ENCODE measurements around the gene ST3GAL4. TPM values are rescaled to one million over a fixed set of nuclear protein-coding genes. Genes with fewer than 3 reads are reported as not detected.

Gene ST3GAL4
- polyA plus RNA-seq, 2 of the 4 experiments (the other 2 are of a cell fraction) = 11.9 to 17.5 TPM

DNA sequence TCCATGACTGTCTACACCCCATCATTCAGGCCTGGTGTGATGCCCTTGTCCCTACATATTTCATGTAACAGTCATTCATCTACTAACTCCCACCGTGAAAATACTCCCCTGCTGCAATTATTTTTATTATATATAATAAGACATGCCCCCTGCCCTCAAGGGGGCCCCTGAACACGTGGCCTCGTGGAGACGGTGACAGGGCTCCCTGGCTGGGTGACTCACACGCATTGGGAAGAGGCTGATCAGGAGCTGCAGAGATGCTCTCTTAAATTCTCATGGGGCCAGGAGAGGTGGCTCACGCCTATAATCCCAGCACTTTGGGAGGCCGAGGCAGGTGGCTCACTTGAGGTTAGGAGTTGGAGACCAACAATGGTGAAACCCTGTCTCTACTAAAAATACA is 88.6 kb downstream of the ST3GAL4 start:
- ChIA-PET CTCF (interaction anchor here (0.6 to 4.7 kb wide), 5 partner anchors 20 to 1702 kb away, joined by 3 to 36 read pairs (median 4); no protein-coding TSS in a partner anchor), POLR2A (no interaction called here)
- no peak overlapping the region for H3K4me2 ChIP-seq
- FAIRE-seq = no peak
- no peak for DNase-seq (ENCODE audit: low read depth in 1 of 2, low spot score in 1 of 2)
- no peaks in the 10 kb centered on the region for H3K9me3 ChIP-seq
- WGBS (ENCODE audit: missing lambda C conversion rate) = 78% methylated on average over 7 of the region's 7 CpGs
- H3K4me3 ChIP-seq = no peak overlapping the region
- no peak overlapping the region for H3K27ac ChIP-seq
- H3K4me1 ChIP-seq = no peaks in the 10 kb centered on the region
- TF ChIP-seq, protein P1, sequence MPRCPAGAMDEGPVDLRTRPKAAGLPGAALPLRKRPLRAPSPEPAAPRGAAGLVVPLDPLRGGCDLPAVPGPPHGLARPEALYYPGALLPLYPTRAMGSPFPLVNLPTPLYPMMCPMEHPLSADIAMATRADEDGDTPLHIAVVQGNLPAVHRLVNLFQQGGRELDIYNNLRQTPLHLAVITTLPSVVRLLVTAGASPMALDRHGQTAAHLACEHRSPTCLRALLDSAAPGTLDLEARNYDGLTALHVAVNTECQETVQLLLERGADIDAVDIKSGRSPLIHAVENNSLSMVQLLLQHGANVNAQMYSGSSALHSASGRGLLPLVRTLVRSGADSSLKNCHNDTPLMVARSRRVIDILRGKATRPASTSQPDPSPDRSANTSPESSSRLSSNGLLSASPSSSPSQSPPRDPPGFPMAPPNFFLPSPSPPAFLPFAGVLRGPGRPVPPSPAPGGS (IDR thresholded peaks at IDR 0.05) = no peak
- TF ChIP-seq POLR2A (IDR thresholded peaks at IDR 0.05; ENCODE audit: low read length) = no peak
- no peak for TF ChIP-seq RCOR1 (IDR thresholded peaks at IDR 0.05; ENCODE audit: low read depth, low read length)
- TF ChIP-seq CBX8 (IDR thresholded peaks at IDR 0.05) = no peak
- TF ChIP-seq NPAS2 (CRISPR knock-in tag; IDR thresholded peaks at IDR 0.05; ENCODE audit: borderline replicate concordance) = no peak
- TF ChIP-seq, protein P2, sequence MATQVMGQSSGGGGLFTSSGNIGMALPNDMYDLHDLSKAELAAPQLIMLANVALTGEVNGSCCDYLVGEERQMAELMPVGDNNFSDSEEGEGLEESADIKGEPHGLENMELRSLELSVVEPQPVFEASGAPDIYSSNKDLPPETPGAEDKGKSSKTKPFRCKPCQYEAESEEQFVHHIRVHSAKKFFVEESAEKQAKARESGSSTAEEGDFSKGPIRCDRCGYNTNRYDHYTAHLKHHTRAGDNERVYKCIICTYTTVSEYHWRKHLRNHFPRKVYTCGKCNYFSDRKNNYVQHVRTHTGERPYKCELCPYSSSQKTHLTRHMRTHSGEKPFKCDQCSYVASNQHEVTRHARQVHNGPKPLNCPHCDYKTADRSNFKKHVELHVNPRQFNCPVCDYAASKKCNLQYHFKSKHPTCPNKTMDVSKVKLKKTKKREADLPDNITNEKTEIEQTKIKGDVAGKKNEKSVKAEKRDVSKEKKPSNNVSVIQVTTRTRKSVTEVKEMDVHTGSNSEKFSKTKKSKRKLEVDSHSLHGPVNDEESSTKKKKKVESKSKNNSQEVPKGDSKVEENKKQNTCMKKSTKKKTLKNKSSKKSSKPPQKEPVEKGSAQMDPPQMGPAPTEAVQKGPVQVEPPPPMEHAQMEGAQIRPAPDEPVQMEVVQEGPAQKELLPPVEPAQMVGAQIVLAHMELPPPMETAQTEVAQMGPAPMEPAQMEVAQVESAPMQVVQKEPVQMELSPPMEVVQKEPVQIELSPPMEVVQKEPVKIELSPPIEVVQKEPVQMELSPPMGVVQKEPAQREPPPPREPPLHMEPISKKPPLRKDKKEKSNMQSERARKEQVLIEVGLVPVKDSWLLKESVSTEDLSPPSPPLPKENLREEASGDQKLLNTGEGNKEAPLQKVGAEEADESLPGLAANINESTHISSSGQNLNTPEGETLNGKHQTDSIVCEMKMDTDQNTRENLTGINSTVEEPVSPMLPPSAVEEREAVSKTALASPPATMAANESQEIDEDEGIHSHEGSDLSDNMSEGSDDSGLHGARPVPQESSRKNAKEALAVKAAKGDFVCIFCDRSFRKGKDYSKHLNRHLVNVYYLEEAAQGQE (IDR thresholded peaks at IDR 0.05) = no peak
- no peak for TF ChIP-seq SMC3 (IDR thresholded peaks at IDR 0.05)
- TF ChIP-seq USF2 (IDR thresholded peaks at IDR 0.05) = no peak
- no peak for TF ChIP-seq ESRRA (IDR thresholded peaks at IDR 0.05; ENCODE audit: borderline replicate concordance, low read length)
- no peak for TF ChIP-seq CEBPB (IDR thresholded peaks at IDR 0.05)
- no peak for TF ChIP-seq ZFP36 (IDR thresholded peaks at IDR 0.05; ENCODE audit: borderline replicate concordance, partially characterized antibody)
- no peak for TF ChIP-seq NFE2L2 (conservative IDR thresholded peaks at IDR 0.05; ENCODE audit: low read length)
- TF ChIP-seq NR3C1 (IDR thresholded peaks at IDR 0.05) = no peak
- TF ChIP-seq, protein P3, sequence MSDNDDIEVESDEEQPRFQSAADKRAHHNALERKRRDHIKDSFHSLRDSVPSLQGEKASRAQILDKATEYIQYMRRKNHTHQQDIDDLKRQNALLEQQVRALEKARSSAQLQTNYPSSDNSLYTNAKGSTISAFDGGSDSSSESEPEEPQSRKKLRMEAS (IDR thresholded peaks at IDR 0.05) = no peak
- ATAC-seq = no peak

DNA sequence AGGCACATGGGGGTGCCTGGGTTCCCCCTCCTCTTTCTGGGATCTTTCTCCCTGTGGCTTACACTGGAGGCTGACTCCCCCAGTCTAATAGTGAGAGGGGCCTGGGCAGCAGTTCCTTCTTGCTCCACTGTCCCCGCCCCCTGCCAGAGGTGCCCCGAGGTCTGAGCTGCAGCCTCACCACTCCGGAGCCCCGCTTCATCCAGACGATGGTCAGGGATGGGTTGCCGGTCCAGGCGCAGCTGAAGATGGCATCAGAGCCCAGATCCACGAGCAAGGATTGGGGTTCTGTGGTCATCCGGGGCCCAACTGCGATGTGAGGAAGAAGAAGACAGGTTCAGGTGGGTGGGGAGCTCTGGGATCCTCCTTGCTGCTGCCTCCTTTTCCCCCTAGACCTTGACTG is 91.1 kb downstream of the ST3GAL4 start:
- H3K4me1 ChIP-seq = no peaks in the 10 kb centered on the region
- FAIRE-seq (no peak), ATAC-seq (no peak), DNase-seq (ENCODE audit: low read depth in 1 of 2, low spot score in 1 of 2) (no peak)
- WGBS (ENCODE audit: missing lambda C conversion rate) = no CpG with 5 or more reads among the region's 10 CpGs
- H3K27ac ChIP-seq = no peak overlapping the region
- H3K4me3 ChIP-seq = no peak overlapping the region
- H3K4me2 ChIP-seq = no peak overlapping the region
- POLR2A ChIA-PET = no interaction called here
- CTCF ChIA-PET = interaction anchor here (1.2 kb wide), 1 partner anchor 136 kb away, joined by 3 read pairs; no protein-coding TSS in a partner anchor
- H3K9me3 ChIP-seq = no peaks in the 10 kb centered on the region
- TF ChIP-seq SMC3 (IDR thresholded peaks at IDR 0.05) (no peak), ZNF302 (CRISPR knock-in tag; IDR thresholded peaks at IDR 0.05) (no peak), CBX2 (IDR thresholded peaks at IDR 0.05; ENCODE audit: borderline replicate concordance, low read depth) (no peak), E2F6 (IDR thresholded peaks at IDR 0.05; ENCODE audit: borderline replicate concordance, low read depth) (no peak), JUNB (IDR thresholded peaks at IDR 0.05) (no peak), KDM1A (IDR thresholded peaks at IDR 0.05; ENCODE audit: low read depth) (no peak), RNF2 (IDR thresholded peaks at IDR 0.05; ENCODE audit: borderline replicate concordance, low read depth) (no peak), BHLHE40 (IDR thresholded peaks at IDR 0.05; ENCODE audit: low read depth, low read length) (no peak), EP300 (IDR thresholded peaks at IDR 0.05) (no peak), RAD21 (conservative IDR thresholded peaks at IDR 0.05 in 1 of 2, IDR thresholded peaks at IDR 0.05 in 1 of 2) (no peak), NFE2L2 (conservative IDR thresholded peaks at IDR 0.05; ENCODE audit: low read length) (no peak), JUN (IDR thresholded peaks at IDR 0.05) (no peak), PBX3 (IDR thresholded peaks at IDR 0.05) (no peak), NR3C1 (IDR thresholded peaks at IDR 0.05) (no peak), FOSB (CRISPR knock-in tag; IDR thresholded peaks at IDR 0.05) (no peak)
- TF ChIP-seq, protein P1 (IDR thresholded peaks at IDR 0.05) = no peak
- TF ChIP-seq, protein P4, sequence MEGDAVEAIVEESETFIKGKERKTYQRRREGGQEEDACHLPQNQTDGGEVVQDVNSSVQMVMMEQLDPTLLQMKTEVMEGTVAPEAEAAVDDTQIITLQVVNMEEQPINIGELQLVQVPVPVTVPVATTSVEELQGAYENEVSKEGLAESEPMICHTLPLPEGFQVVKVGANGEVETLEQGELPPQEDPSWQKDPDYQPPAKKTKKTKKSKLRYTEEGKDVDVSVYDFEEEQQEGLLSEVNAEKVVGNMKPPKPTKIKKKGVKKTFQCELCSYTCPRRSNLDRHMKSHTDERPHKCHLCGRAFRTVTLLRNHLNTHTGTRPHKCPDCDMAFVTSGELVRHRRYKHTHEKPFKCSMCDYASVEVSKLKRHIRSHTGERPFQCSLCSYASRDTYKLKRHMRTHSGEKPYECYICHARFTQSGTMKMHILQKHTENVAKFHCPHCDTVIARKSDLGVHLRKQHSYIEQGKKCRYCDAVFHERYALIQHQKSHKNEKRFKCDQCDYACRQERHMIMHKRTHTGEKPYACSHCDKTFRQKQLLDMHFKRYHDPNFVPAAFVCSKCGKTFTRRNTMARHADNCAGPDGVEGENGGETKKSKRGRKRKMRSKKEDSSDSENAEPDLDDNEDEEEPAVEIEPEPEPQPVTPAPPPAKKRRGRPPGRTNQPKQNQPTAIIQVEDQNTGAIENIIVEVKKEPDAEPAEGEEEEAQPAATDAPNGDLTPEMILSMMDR (IDR thresholded peaks at IDR 0.05) = no peak
- TF ChIP-seq, protein P5, sequence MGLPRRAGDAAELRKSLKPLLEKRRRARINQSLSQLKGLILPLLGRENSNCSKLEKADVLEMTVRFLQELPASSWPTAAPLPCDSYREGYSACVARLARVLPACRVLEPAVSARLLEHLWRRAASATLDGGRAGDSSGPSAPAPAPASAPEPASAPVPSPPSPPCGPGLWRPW (IDR thresholded peaks at IDR 0.05) = no peak

All from A549 (cell line).